HG03139 (cell line): Measurements from ENCODE around the gene SLC12A4.
"Not testable (repeated sequence)": the region's sequence is repeated elsewhere in the genome, so short reads cannot be mapped to it uniquely, and the experiment has no call there.

Source experiments
- ATAC-seq: cut with Tn5 transposase; IDR thresholded peaks from one replicate; pipeline ENCODE4 v1.9.1; 2021; ENCODE audit not compliant: unreplicated experiment

The SLC12A4 gene

GRCh38 chr16:67928561-67929364 lies 39.7 kb downstream of the SLC12A4 start:
- ATAC-seq: no peak

- no peak for ATAC-seq
Observed at GRCh38 chr16:67928147-67928546, 40.3 kb downstream of the SLC12A4 start.

- no peak for ATAC-seq
Observed at GRCh38 chr16:67927131-67927941, 41.1 kb downstream of the SLC12A4 start.

GRCh38 chr16:67926181-67926750 lies 42.2 kb downstream of the SLC12A4 start:
- no peak for ATAC-seq

- no peak for ATAC-seq
Observed at GRCh38 chr16:67924140-67924906, 44.1 kb downstream of the SLC12A4 start.

- no peak for ATAC-seq
Observed at GRCh38 chr16:67923414-67924116, 44.9 kb downstream of the SLC12A4 start.

GRCh38 chr16:67922740-67923139 lies 45.7 kb downstream of the SLC12A4 start:
- ATAC-seq: no peak

GRCh38 chr16:67922221-67922620 lies 46.2 kb downstream of the SLC12A4 start:
- ATAC-seq: no peak

- no peak for ATAC-seq
Observed at GRCh38 chr16:67919622-67920221, 48.7 kb downstream of the SLC12A4 start.

GRCh38 chr16:67917852-67918236 lies 50.6 kb downstream of the SLC12A4 start:
- no peak for ATAC-seq

- ATAC-seq: no peak
Observed at GRCh38 chr16:67917140-67917851, 51.1 kb downstream of the SLC12A4 start.

- no peak for ATAC-seq
Observed at GRCh38 chr16:67915831-67916723, 52.4 kb downstream of the SLC12A4 start.

GRCh38 chr16:67915496-67915769 lies 53.0 kb downstream of the SLC12A4 start:
- not testable (repeated sequence) for ATAC-seq

GRCh38 chr16:67914758-67915495 lies 53.5 kb downstream of the SLC12A4 start:
- no peak for ATAC-seq

- no peak for ATAC-seq
Observed at GRCh38 chr16:67910158-67910557, 58.3 kb downstream of the SLC12A4 start.

- ATAC-seq: no peak
Observed at GRCh38 chr16:67909056-67909742, 59.2 kb downstream of the SLC12A4 start.

GRCh38 chr16:67907397-67908180 lies 60.8 kb downstream of the SLC12A4 start:
- ATAC-seq: no peak
